ENCODE results near the gene CDK6.

The CDK6 gene

GRCh38 chr7:92716825-92717580, 119.4 kb downstream of the CDK6 start:
- no peak for TF ChIP-seq CTCF (IDR thresholded peaks at IDR 0.05; ENCODE audit: low read depth, low read length, missing control alignments)
- no peak overlapping the region for H3K4me3 ChIP-seq (ENCODE audit: low read depth, low read length)
- DNase-seq (ENCODE audit: low read depth), result no peak

- no peak for TF ChIP-seq CTCF (IDR thresholded peaks at IDR 0.05; ENCODE audit: low read depth, low read length, missing control alignments)
- H3K4me3 ChIP-seq (ENCODE audit: low read depth, low read length), result no peak overlapping the region
- no peak for DNase-seq (ENCODE audit: low read depth)
Observed at GRCh38 chr7:92715963-92716362, 120.4 kb downstream of the CDK6 start.

GRCh38 chr7:92714767-92715166, 121.6 kb downstream of the CDK6 start:
- DNase-seq (ENCODE audit: low read depth), result no peak
- H3K4me3 ChIP-seq (ENCODE audit: low read depth, low read length), result no peak overlapping the region
- no peak for TF ChIP-seq CTCF (IDR thresholded peaks at IDR 0.05; ENCODE audit: low read depth, low read length, missing control alignments)

GRCh38 chr7:92714280-92714679, 122.1 kb downstream of the CDK6 start:
- no peak for DNase-seq (ENCODE audit: low read depth)
- TF ChIP-seq CTCF (IDR thresholded peaks at IDR 0.05; ENCODE audit: low read depth, low read length, missing control alignments), result no peak
- no peak overlapping the region for H3K4me3 ChIP-seq (ENCODE audit: low read depth, low read length)

GRCh38 chr7:92709912-92710311, 126.5 kb downstream of the CDK6 start:
- no peak overlapping the region for H3K4me3 ChIP-seq (ENCODE audit: low read depth, low read length)

GRCh38 chr7:92709150-92709549, 127.2 kb downstream of the CDK6 start:
- TF ChIP-seq CTCF (IDR thresholded peaks at IDR 0.05; ENCODE audit: low read depth, low read length, missing control alignments), result no peak
- no peak for DNase-seq (ENCODE audit: low read depth)
- no peak overlapping the region for H3K4me3 ChIP-seq (ENCODE audit: low read depth, low read length)

More at GRCh38 chr7:92709912-92710311, 126.5 kb downstream of the CDK6 start:
- no peak for DNase-seq (ENCODE audit: low read depth)
- TF ChIP-seq CTCF (IDR thresholded peaks at IDR 0.05; ENCODE audit: low read depth, low read length, missing control alignments), result no peak
